Caco-2 (cell line): ENCODE results near the gene NPAS2. TPM values are rescaled to one million over a fixed set of nuclear protein-coding genes. Genes with fewer than 3 reads are reported as not detected.

ENCODE experiments used
- BruUV-seq: library from RNA; stranded (reverse); fragments of 400-500 nt; replicated peaks from 2 replicates; lab custom pipeline; 2021; lab: Mats Ljungman, UMichigan
- CTCF ChIA-PET: fragments of 300-600 bp; sonication (Branson Sonifier 250); formaldehyde crosslinking; loops from one replicate; lab custom pipeline; 2022; ENCODE audit warnings: antibody characterized with exemption; lab: Charles Lee
- POLR2A ChIA-PET: fragments of 300-600 bp; sonication (Branson Sonifier 250); formaldehyde crosslinking; loops from one replicate; lab custom pipeline; 2022; ENCODE audit warnings: antibody characterized with exemption; lab: Charles Lee
- DNase-seq, 2 experiments: peaks; one replicate each; pipeline versions ENCODE4 v3.0.0 to v3.0.0-alpha.2; 2020 to 2022
- H3K27me3 ChIP-seq: replicated peaks from 2 replicates; pipeline ENCODE4 v1.6.0; 2011; ENCODE audit warnings: low read length; ENCODE audit not compliant: control insufficient read depth, insufficient read depth
- H3K36me3 ChIP-seq: 2 replicates; pipeline ENCODE4 v1.5.1; 2011; ENCODE audit warnings: low read length; ENCODE audit not compliant: control insufficient read depth, insufficient read depth
- H3K4me1 ChIP-seq: fragments of 250-450 bp; sonication (Bioruptor Pico); 2 replicates; pipeline ENCODE4 v1.5.1; 2020; ENCODE audit warnings: mild to moderate bottlenecking
- H3K4me3 ChIP-seq: 2 replicates; pipeline ENCODE4 v1.5.1; 2011; ENCODE audit warnings: low read depth, mild to moderate bottlenecking, control low read depth, low read length
- H3K9me3 ChIP-seq: fragments of 250-450 bp; sonication (Bioruptor Pico); 2 replicates; pipeline ENCODE4 v1.5.1; 2020; ENCODE audit warnings: mild to moderate bottlenecking, moderate library complexity
- H3K27ac Mint-ChIP-seq: one replicate; pipeline ENCODE4 v1.8.0; 2022; ENCODE audit warnings: mixed read lengths; ENCODE audit not compliant: unreplicated experiment
- H3K27me3 Mint-ChIP-seq: one replicate; pipeline ENCODE4 v1.8.0; 2022; ENCODE audit warnings: mixed read lengths; ENCODE audit not compliant: insufficient read depth, unreplicated experiment
- H3K36me3 Mint-ChIP-seq: one replicate; pipeline ENCODE4 v1.8.0; 2022; ENCODE audit warnings: mild to moderate bottlenecking, mixed read lengths; ENCODE audit not compliant: insufficient read depth, unreplicated experiment
- H3K4me1 Mint-ChIP-seq: one replicate; pipeline ENCODE4 v1.8.0; 2022; ENCODE audit warnings: low read depth, mixed read lengths; ENCODE audit not compliant: unreplicated experiment
- H3K4me3 Mint-ChIP-seq: one replicate; pipeline ENCODE4 v1.8.0; 2022; ENCODE audit warnings: mild to moderate bottlenecking, moderate library complexity, mixed read lengths; ENCODE audit not compliant: unreplicated experiment
- H3K9me3 Mint-ChIP-seq: one replicate; pipeline ENCODE4 v1.8.0; 2022; ENCODE audit warnings: mixed read lengths; ENCODE audit not compliant: unreplicated experiment
- intact Hi-C: fragments of 100-400 bp; cut with micrococcal nuclease; formaldehyde crosslinking; loops from one replicate; pipeline ENCODE4 v1.10.0; 2022; ENCODE audit not compliant: unreplicated experiment
- total RNA-seq: library from RNA; stranded (reverse); gene quantifications from 2 replicates; pipeline ENCODE4 v1.2.3, GENCODE V29; 2022
- TF ChIP-seq, protein P1 (sequence below), 2 experiments: fragments of 200-600 bp in 1 of 2; IDR thresholded peaks; 1 replicate in 1 of 2; 2 replicates in 1 of 2; pipeline versions ENCODE4 v1.5.1 to v1.8.0; 2011 to 2022; ENCODE audit warnings: antibody characterized with exemption in 1 of 2, control low read depth in 1 of 2, inconsistent platforms in 1 of 2, low read depth in 1 of 2, low read length in 1 of 2, mild to moderate bottlenecking in 1 of 2, moderate library complexity in 1 of 2; ENCODE audit not compliant: insufficient read depth in 1 of 2, severe bottlenecking in 1 of 2, unreplicated experiment in 1 of 2

NPAS2 gene
- total RNA-seq, 1 experiment from 2014 or later = 2.8 TPM

DNA sequence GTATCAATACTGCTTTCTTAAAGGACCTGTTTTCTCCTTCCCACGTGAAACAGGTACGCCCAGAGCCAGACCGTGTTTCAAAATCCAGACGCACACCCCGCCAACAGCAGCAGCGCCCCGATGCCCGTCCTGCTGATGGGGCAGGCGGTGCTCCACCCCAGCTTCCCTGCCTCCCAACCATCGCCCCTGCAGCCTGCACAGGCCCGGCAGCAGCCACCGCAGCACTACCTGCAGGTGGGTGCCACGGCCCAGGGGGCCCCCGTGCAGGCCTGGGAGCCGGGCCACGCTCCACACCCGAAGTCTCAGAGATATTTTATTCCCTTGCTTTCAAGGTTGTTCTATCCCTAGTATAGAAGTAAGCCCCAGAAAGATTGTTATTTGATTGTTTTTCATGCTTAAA, 173.4 kb downstream of the NPAS2 start:
- H3K27me3 Mint-ChIP-seq = no peaks in the 10 kb centered on the region
- H3K9me3 ChIP-seq = no peaks in the 10 kb centered on the region
- DNase-seq = no peak
- H3K4me1 Mint-ChIP-seq = no peaks in the 10 kb centered on the region
- no TSS peak for BruUV-seq
- no peaks in the 10 kb centered on the region for H3K27me3 ChIP-seq
- ChIA-PET POLR2A (no interaction called here), CTCF (no interaction called here)
- no peak overlapping the region for H3K27ac Mint-ChIP-seq
- no peaks in the 10 kb centered on the region for H3K9me3 Mint-ChIP-seq
- H3K4me3 ChIP-seq = no peak overlapping the region
- H3K36me3 Mint-ChIP-seq = no peaks in the 10 kb centered on the region
- TF ChIP-seq, protein P1, sequence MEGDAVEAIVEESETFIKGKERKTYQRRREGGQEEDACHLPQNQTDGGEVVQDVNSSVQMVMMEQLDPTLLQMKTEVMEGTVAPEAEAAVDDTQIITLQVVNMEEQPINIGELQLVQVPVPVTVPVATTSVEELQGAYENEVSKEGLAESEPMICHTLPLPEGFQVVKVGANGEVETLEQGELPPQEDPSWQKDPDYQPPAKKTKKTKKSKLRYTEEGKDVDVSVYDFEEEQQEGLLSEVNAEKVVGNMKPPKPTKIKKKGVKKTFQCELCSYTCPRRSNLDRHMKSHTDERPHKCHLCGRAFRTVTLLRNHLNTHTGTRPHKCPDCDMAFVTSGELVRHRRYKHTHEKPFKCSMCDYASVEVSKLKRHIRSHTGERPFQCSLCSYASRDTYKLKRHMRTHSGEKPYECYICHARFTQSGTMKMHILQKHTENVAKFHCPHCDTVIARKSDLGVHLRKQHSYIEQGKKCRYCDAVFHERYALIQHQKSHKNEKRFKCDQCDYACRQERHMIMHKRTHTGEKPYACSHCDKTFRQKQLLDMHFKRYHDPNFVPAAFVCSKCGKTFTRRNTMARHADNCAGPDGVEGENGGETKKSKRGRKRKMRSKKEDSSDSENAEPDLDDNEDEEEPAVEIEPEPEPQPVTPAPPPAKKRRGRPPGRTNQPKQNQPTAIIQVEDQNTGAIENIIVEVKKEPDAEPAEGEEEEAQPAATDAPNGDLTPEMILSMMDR (IDR thresholded peaks at IDR 0.05; ENCODE audit: insufficient read depth in 1 of 2, low read depth in 1 of 2, low read length in 1 of 2, severe bottlenecking in 1 of 2, unreplicated experiment in 1 of 2) = no peak
- no peaks in the 10 kb centered on the region for H3K4me1 ChIP-seq
- no peak overlapping the region for H3K4me3 Mint-ChIP-seq
- intact Hi-C loops = no loop called here
- no peaks in the 10 kb centered on the region for H3K36me3 ChIP-seq

DNA sequence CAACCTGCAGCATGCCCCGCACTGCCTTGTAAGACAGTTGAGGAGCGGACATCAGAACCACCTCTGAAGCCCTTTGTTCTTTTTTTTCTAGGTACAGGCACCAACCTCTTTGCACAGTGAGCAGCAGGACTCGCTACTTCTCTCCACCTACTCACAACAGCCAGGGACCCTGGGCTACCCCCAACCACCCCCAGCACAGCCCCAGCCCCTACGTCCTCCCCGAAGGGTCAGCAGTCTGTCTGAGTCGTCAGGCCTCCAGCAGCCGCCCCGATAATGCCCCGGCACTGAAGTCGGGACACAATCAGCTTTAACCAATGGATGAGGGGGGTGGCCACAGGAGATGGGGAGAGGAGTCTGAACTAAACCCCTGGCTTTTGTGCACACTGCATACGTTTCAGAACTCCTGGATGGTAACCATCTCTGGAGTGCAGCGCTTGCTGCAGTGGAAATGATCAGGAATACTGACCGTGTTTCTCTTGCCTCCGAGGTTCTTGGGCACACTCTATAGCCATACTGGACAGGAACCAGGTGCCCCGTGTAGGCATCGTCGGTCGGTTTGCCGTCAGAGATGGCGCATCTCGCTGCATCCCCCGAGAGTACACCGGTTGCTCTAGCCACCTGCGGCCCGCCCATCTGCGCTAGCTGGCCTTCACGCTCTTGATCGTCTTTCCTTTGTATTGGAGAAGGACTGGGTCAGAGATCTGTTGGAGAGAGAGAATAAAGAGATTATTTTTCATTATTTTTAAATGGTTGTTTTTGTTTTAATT, 175.6 kb downstream of the NPAS2 start:
- no peak overlapping the region for H3K4me3 Mint-ChIP-seq
- H3K27ac Mint-ChIP-seq = no peak overlapping the region
- no peaks in the 10 kb centered on the region for H3K9me3 ChIP-seq
- TF ChIP-seq, protein P1 (IDR thresholded peaks at IDR 0.05; ENCODE audit: insufficient read depth in 1 of 2, low read depth in 1 of 2, low read length in 1 of 2, severe bottlenecking in 1 of 2, unreplicated experiment in 1 of 2) = no peak
- no peaks in the 10 kb centered on the region for H3K4me1 ChIP-seq
- CTCF ChIA-PET = no interaction called here
- H3K4me3 ChIP-seq = no peak overlapping the region
- POLR2A ChIA-PET = interaction anchor here (0.6 kb wide), 1 partner anchor 158 kb away, joined by 4 read pairs; no protein-coding TSS in a partner anchor
- H3K4me1 Mint-ChIP-seq = no peaks in the 10 kb centered on the region
- H3K36me3 ChIP-seq = no peaks in the 10 kb centered on the region
- no peaks in the 10 kb centered on the region for H3K27me3 Mint-ChIP-seq
- DNase-seq = no peak
- intact Hi-C loops = no loop called here
- H3K36me3 Mint-ChIP-seq = no peaks in the 10 kb centered on the region
- no TSS peak for BruUV-seq
- H3K27me3 ChIP-seq = no peaks in the 10 kb centered on the region
- no peaks in the 10 kb centered on the region for H3K9me3 Mint-ChIP-seq

- TF ChIP-seq, protein P1 (IDR thresholded peaks at IDR 0.05; ENCODE audit: insufficient read depth in 1 of 2, low read depth in 1 of 2, low read length in 1 of 2, severe bottlenecking in 1 of 2, unreplicated experiment in 1 of 2) = no peak
- CTCF ChIA-PET = no interaction called here
- intact Hi-C loops = no loop called here
- Mint-ChIP-seq H3K27me3 (no peaks in the 10 kb centered on the region), H3K9me3 (no peaks in the 10 kb centered on the region), H3K36me3 (peaks cover 10% of the 10 kb centered on the region), H3K4me1 (no peaks in the 10 kb centered on the region), H3K27ac (no peak overlapping the region), H3K4me3 (no peak overlapping the region)
- DNase-seq = no peak
- 0 out of 2 replicates have a peak, but pooled peaks cover 2% of the 10 kb centered on the region for H3K36me3 ChIP-seq
- no peaks in the 10 kb centered on the region for H3K27me3 ChIP-seq
- no peaks in the 10 kb centered on the region for H3K9me3 ChIP-seq
- BruUV-seq = no TSS peak
- no peaks in the 10 kb centered on the region for H3K4me1 ChIP-seq
- POLR2A ChIA-PET = no interaction called here
- H3K4me3 ChIP-seq = no peak overlapping the region
Observed at GRCh38 chr2:100997509-100998234, 177.7 kb downstream of the NPAS2 start.
